Posterior cingulate gyrus (tissue), 11 donors: ENCODE data around the gene LOXL1.

Experiments used
- DNase-seq, 10 donors: peaks; one replicate each; pipeline versions ENCODE4 v3.0.0 to v3.0.0-alpha.2; 2020 to 2021; ENCODE audit warnings: mixed read lengths in 3 of 10
- intact Hi-C: fragments of 100-400 bp; cut with DNase I; formaldehyde crosslinking; loops from one replicate; pipeline ENCODE4 v1.15.1; 2023

LOXL1 gene

DNA sequence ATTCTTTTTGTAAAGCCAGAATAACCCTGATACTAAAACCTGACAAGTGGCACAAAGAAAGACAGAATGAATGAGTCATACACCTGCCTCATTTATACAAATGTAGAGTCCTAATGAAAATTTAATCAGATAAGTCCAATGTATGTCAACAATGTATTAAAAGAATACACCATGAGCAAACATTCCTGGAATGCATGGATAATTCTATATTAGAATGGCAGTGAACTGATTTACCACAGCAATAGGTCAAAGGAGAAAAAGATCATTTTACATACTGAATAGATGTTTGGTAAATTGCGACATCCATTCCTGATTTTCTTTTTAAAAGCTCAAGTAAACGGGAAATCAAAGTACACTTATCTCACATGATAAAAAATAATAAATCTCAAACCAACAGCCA is 11.2 kb upstream of the LOXL1 start:
- intact Hi-C loops: no loop called here
- no peak for DNase-seq

DNA sequence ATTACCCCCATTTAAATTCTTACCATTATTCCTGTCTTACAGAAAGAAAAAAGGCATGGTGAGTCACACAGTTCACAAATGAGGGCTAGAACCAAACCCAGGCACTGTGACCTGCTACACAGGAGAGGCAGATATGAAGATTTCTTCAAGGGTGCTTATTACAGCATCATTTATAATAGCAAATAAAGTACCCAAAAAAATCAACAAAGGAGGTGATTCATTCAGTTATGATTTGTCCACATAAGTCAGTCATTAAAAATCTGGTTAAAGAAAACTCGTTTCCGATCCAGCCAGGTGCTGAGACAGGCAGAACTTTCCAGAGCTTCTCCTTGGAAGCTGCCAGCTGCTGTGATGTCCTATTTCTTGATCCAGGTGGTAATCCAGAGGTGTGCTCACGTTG is 7.5 kb upstream of the LOXL1 start:
- intact Hi-C loops: no loop called here
- DNase-seq: peak in 1 of 10 donors; percentile 1

DNA sequence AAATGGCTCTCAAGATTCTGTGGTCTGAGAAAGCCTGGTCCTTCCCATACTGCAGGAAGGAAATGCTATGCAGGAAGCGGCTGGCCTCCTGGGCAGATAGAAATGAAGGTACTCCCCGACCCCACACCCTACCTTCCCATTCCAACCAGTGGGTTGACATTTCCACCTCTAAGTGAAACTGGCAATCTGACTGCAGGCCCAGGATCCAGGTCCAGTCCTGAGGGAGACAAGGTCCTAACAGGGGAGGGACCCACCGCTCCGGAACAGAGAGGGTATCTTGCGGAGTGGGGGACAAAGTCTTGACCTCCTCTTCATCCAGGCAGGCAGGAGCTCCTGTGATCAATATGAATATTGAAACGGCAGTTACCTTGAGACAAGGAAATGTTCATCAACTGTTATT is 6.6 kb upstream of the LOXL1 start:
- intact Hi-C loops: no loop called here
- DNase-seq: peak in 2 of 10 donors; percentile 44 to 45

DNA sequence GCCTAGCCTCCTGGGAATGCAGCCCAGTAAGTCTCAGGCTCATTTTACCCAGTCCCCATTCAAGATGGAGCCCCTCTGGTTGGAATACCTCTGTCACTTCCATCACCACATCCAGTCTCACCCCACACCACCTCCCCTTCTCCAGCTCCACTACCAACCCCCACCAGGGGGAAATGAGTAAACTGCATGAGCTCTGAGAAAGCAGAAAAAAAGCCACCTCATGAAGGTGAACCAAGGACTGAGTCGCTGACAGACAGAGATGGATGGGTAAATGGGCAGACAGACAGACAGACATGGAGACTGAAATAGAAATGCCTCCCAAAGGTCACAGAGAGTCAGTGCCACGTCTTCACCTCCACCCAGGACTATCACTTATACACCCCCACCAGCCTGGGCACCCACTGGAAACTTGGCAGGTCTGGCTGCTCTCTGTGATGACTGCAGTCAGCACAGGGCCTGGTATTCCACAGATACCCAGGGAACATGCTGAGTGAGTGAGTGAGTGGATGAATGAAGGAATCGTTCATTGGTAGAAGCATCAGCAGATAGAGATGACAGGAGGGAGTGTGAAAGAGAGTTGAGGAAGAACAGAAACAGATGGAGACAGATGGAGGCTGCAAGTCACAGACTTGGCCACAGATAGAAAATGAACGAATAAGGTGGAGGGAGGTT is 4.9 kb upstream of the LOXL1 start:
- intact Hi-C loops: no loop called here
- peak in 2 of 10 donors; percentile 18 to 29 for DNase-seq

DNA sequence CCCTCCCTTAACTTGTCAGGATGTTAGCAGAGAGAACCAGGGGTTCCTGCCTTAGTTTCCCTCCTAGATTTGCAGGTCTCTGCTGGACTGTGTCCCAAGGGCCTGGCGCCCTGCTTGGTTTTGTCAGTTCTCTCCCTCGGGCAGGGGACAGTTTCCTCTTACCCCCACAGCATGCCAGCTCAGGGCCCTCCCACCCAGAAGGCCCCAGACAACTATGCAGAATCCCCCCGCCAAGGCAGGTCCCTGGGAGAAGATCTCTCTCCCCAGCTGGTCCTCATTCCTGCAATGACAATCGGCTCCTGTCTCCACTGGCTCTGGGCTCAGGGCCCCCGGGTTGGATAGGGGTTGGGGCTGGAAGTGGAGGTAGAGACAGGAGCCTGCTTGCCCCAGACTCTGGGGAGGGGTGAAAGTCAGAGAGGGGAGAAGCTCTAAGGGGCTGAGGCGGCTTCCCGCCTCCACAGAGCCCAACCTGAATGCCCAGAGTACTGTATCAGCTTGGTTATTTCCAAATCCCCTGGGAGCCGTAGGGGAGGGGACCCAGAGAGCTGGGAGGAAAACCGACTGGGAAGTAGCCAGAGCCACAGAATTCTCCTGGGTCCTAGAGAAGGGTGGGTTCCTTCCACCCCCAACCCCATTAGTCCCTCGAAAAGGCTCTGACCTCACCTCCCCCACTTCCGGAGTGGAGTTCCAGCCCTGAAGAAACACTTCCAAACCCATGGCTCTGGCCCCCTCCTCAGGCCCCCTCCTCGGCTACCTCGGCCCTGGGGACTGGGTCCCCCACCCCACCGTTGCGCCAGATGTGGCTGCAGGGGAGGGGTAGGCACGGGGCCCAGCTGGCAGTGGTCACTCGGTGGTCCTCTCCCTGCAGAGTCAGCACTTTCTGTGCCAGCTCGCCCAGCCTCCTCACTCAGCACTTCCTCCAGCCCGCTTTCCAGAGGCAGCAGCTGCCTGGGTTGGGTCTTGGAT is 3.8 kb upstream of the LOXL1 start:
- DNase-seq: peak in 2 of 10 donors; percentile 66 to 75
- intact Hi-C loops: no loop called here

DNA sequence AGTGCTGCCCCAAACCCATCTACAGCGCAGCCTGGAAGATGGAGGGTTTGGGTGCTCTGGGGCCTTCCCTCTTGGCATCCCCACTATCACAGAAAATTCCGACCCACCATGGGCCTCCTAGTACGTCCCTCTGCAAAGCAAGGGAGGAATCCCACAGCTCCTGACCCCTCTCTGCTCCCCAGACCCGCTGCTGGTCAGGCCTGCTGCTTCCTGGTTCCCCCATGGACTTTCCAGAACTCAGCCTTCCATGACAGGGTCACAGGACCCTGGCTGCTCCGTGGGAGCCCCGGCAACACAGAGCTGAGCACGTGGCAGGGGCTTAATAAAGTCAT is 3.1 kb upstream of the LOXL1 start:
- intact Hi-C loops: no loop called here
- peak in 1 of 10 donors; percentile 24 for DNase-seq

DNA sequence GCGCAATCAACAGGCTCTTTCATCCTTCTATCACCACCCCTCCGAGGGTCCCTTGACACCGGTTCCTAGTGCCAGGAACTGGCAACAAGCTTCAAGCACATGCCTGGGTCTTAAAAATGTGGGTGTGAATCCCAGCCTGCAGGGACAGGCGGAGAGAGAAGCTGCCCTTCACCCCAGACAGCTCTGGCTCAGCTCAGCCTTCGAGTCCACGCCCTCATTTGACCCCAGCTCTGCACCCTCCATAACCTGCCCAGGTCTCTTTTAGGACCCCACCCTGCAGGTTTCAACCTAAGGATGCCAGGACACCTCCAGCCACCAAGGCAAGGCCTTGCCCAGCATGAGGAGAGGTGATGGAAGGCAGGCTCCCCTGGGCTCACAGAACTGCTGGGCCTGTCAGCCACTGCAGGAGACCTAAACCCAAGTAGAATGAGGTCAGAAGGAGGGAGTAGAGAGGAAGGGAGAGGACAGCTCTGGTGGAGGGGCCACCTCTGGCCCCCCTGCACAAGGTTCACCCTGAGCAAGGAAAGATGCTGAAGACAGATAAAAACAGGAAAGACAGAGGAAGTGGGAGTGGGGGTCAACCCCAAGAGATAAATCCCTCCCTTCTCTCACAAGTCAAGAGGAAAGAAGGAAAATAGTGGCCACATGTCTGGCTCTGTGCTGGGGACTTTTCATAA is 2.6 kb upstream of the LOXL1 start:
- DNase-seq: peak in 2 of 10 donors; percentile 58 to 59
- intact Hi-C loops: no loop called here

DNA sequence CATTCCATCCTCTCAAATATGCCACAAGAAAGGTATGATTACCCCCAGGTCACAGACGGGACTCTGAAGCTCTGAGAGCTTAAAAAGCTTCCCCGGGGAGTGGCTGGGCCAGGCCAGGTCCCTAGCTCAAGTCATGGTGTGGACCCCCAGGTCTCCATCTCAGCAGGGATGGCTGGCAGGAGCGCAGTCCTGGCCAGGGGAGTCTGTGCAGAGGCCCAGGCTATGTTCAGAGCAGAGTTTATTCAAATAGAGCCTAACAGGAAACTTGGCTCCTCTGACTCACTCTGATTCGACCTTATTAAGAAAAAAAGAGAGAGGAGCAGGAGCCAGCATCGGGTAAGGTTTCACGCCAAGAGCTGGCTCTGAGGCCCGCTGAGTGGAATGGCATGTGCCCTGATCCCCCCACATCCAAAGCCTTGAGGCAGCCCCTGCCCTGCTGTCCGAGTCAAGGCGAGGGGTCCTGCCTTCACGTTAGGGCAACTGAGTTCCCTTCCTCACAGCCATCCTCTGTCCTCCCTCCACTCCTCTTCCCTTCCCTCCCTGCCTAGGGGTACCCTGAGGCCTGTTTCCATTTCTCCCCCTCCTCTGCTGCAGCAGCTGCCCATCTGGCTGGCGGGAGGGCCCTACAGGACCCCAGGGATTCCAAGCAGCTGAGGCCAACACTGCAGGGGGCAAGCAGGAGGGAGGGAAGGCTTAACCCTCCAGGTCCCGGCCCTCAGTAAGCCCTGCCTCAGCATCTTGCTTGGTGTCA is 1.9 kb upstream of the LOXL1 start:
- DNase-seq: peak in 2 of 10 donors; percentile 67 to 71
- intact Hi-C loops: no loop called here

DNA sequence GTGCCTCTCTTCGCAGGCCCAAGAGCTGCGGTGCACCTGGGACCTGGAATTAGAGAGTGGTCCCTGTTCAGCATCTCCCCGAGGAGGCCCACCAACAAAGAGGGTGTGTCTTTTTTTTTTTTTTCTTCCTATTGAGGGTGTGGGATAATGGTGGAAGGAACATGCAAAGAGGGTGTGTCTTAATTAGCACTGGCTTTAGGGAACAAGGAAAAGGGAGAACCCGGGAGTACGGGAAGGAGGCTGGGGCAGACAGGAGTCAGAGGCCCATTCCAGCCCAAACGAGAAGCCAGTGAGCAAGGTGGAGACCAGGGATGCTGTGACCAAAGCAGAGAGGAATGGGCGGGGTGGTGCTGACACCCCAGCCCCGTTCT is 429 bp upstream of the LOXL1 start:
- intact Hi-C loops: no loop called here
- peak in 1 of 10 donors; percentile 32 for DNase-seq

DNA sequence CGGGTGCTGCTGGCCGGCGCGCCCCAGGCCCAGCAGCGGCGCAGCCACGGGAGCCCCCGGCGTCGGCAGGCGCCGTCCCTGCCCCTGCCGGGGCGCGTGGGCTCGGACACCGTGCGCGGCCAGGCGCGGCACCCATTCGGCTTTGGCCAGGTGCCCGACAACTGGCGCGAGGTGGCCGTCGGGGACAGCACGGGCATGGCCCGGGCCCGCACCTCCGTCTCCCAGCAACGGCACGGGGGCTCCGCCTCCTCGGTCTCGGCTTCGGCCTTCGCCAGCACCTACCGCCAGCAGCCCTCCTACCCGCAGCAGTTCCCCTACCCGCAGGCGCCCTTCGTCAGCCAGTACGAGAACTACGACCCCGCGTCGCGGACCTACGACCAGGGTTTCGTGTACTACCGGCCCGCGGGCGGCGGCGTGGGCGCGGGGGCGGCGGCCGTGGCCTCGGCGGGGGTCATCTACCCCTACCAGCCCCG is 777 bp downstream of the LOXL1 start:
- intact Hi-C loops: no loop called here
- peak in 1 of 10 donors; percentile 81 for DNase-seq

DNA sequence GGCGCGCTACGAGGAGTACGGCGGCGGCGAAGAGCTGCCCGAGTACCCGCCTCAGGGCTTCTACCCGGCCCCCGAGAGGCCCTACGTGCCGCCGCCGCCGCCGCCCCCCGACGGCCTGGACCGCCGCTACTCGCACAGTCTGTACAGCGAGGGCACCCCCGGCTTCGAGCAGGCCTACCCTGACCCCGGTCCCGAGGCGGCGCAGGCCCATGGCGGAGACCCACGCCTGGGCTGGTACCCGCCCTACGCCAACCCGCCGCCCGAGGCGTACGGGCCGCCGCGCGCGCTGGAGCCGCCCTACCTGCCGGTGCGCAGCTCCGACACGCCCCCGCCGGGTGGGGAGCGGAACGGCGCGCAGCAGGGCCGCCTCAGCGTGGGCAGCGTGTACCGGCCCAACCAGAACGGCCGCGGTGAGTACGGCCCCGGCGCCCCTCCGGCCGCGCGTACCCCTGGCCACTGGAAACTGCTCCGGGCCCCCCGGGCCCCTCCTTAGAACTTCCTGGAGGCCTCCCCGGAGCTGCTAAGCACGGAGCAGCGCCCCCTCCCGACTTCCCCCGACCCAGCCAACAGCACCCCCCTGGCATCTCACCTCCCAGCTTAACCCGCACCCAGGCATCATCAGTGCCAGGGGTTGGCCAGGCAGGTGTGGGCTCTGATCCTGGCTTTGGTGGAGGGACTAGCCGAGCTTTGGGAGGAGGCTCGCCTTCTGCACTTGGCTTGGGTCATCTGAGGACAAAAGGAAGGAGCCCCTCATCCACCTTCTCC is 1.4 kb downstream of the LOXL1 start:
- intact Hi-C loops: no loop called here
- peak in 2 of 10 donors; percentile 69 to 85 for DNase-seq

DNA sequence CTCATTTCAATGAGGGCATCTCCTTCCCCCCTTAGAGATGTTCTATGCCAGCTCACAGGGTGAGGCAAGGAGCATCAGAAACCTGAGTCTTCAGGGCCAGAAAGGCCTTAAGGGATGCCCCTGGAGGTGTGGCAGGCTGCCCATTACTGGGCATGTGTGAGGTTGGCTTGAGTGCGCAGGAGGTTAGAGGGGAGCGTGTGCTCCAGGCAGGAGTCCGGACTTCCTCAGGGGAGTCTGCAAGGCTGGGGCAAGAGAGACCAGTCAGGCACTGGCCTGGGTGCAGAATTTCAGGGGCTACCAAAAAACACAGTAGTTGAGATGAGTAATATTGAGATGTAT is 1.9 kb downstream of the LOXL1 start:
- peak in 1 of 10 donors; percentile 22 for DNase-seq
- intact Hi-C loops: no loop called here

DNA sequence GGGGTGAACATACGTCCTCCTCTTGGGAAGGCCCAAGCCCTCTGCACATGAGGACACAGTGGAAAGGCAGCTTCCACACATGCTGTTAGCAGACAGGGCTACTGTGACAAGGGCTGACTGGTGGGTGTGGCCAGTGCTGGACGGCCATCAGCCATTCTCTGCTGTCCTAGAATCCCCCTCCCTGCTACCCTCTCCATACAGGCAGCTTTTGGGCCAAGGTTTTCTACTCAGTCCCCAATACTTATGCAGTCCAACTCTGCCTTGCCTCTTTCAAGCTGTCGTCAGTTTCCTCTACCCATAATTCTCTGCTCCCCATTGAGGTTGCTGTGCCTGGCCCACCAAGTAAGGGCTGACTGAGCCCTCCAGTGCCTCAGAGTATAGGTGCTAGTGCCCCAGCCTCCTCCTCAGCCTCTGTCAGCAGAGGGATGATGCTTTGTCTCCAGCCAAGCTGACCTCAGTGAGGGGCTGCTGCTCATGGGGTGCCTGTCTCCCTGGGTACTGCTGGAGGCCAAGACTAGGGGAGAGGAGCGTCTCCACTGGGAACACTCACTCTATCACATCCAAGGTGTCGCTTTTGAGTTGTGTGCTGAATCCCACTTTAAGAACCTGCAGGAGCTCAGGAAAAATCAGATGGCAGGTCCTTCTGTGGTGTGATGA is 2.8 kb downstream of the LOXL1 start:
- DNase-seq: peak in 1 of 10 donors; percentile 44
- intact Hi-C loops: no loop called here

DNA sequence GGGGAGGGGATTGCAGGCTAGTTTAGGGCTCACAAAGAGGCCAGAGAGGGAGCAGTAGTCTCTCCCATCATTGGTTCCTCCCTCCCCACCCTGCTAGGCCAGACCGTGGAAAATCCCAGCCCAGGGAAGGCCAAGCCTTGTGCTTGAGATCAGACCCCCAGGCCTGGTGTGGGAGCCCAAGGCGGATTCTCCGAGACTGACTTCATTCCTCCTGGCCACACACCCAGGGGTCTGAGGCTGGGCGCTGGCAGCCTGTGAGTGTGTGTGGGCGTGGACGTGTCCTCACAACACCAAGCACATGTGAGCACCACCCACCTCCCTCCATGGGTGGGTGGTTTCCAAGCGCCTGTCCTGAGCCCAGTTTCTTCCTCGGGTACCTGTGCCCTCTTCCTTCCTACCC is 4.1 kb downstream of the LOXL1 start:
- DNase-seq: peak in 1 of 10 donors; percentile 59
- intact Hi-C loops: no loop called here

DNA sequence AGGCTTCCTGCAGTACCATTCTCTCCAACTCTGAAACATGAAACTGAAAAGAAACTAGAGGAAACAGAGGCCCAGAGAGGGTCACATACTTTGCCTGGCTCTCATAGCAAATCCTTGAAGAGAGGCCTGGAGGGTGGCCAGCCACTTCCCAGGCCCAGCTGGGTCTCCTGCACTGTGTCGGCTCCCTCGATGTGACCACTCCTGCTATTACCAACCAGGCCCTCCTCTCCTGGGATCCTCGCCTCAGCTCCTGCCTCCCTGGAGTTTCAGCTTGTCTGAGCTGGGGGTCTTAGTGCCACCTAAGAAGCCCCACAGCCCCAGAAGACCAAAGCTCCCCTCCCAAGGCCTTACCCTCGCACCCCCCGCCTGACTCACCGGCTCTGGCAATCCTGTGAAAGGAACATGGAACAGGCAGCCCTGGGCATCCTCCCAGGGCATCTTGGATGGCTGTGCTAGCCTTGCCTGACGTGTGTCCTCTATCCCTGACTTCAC is 4.6 kb downstream of the LOXL1 start:
- intact Hi-C loops: no loop called here
- DNase-seq: peak in 1 of 10 donors; percentile 54

DNA sequence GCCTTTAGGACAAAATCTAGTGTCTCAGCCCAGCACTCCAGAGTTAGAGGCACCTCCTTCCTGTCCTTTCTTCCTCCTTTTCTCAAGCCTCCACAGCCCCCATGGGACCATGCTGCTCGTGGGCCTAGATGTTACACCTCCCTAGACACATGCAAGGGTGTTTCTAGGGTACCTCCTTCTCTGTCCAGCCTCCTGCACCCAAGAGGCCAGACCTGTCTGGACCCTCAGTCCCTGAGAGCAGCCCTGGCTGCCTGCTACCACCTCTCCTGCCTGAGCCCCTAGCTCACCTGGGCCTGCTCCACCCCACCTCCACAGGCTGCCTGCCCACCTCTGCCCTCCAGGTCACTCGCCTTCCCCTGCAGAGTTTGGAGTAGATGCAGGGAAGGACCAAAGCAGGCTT is 5.2 kb downstream of the LOXL1 start:
- intact Hi-C loops: no loop called here
- DNase-seq: peak in 1 of 10 donors; percentile 64

DNA sequence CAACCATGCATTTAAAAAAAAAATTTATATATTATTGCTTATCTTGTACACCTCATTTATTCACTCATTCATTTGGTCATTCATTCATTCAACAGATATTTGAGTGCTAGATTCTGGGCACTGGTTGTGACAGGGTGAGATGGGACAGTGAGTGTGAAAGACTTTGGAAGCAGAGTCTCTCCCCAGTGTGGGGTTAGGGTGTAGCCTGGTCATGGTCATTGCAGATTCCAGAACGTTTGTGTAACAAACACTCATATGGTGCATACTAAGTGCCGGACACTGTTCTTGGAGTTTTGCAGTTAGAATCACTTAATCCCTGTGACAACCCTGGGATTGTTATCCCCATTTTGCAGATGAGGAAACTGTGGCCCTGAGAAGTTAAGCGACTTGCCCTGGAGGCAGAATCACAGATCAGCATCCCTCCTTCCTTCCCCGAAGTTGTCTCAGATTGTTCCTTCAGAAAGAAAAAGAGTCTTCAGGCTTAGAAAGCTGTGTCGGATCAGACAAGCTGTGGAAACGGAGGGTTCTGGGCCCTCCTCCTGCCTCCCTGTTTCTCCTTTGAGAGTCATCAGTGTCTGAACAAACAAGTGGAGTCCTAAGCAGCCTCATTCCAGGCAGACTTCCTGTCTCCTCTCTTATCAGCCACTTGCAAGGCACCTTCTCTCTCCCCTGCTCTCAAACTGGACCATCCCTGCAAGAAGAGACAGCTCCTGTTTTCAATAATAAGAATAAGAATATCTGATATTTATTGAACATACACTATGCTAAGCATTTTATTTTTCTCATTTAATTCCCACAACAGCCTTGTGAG is 6.3 kb downstream of the LOXL1 start:
- DNase-seq: peak in 2 of 10 donors; percentile 29 to 30
- intact Hi-C loops: no loop called here

DNA sequence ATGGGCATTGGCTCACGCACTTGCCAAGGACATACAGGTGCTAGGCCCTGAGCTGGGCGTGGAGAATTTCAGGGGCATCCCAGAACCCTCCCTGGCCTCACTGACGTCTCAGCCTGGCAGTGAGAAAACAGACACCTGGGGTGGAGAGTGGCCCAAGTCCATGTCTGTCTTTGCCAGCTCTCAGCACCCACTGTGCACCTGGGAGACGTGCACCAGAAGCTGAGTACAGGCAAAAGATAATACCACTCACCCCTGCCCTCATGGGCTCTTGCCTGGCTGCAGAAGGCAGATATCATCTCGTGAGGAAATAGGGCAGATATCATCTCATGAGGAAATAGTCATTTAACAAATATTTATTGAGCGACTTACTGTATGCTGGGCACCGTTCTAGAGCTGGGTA is 8.0 kb downstream of the LOXL1 start:
- intact Hi-C loops: no loop called here
- peak in 2 of 10 donors; percentile 4 to 34 for DNase-seq
